NCI-H345 treated with DMSO at 0.1 percent for 48 hours (cell line): ENCODE measurements around the gene GFRA1.

ENCODE experiments used
- DNase-seq: peaks from one replicate; lab custom pipeline; 2025; ENCODE audit not compliant: unreplicated experiment; lab: John Stamatoyannopoulos, UW

The GFRA1 gene

DNA sequence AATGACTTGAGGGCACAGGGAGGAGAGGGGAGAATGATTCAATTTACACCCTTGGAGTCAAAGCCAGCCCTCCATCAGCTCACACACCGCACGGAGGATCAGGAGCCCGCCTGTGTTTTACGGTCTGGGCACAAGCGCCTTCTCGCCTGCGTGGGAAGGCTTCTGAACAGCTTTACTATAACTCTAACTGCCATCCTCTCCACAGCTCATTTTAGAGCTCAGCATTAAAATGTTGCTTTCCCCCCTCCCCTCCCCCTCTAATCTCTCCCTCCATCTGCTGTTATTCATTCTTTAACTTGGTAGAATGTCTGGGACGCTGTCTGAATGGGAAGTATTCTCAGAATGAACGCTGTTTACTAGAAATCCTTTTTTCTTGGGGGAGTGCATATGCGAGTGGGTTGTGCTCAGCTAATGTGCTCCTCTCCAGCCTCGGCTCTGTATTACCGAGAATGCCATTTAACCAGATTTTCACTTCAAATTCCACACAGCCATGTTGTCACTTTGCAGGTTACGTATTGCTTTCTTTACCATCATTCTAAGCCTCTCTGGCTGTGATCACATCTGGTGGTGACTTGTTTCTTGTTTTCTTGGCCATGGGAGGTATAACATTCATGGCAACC is 140.1 kb downstream of the GFRA1 start:
- no peak for DNase-seq

DNA sequence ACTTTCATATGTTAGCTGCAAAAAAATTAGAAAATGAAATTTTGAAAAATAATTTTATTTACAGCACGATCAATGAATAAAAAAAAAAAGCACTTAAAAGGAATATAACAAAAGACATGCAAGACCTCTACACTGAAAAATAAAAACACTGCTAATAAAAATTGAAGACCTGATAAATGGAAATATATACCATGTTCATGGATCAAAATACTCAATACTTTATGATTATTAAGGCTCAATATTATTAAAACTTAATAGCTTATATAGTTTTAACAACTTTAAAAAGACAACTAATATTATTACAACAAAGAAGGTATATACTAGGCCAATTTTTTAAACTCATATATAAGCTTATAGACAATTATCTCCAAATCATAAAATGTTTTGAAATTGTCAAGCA is 143.0 kb downstream of the GFRA1 start:
- DNase-seq: no peak

DNA sequence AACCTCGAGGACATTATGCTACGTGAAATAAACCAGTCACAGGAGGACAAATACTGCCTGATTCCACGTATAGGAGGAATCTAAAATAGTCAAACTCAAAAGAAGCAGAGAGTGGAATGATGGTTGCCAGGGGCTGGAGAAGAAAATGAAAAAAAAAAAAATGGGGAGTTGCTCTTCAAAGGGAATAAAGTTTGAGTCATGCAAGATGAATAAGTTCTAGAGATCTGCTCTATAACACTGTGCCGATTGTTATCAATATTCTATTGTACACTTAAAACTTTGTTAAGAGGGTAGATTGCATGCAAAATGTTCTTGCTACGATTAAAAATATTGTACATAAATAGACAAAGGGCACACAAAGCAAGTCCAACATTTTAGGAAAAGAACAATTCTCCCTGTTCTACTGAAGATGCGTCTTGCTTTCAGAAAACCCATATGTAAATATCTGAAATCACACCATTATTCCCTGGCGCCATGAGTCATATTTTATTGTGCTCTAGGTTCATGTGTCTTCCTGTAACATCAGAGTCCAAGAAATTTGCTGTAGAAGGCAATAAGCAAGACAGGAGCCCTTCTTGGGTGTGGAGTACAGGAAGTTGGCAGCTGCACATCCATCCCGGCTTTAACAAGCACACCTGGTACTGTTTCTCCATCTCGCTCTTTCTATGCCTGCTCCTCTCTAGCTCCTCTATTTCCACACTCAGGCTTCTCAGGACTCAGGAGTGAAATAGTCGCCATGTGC is 145.9 kb downstream of the GFRA1 start:
- no peak for DNase-seq

DNA sequence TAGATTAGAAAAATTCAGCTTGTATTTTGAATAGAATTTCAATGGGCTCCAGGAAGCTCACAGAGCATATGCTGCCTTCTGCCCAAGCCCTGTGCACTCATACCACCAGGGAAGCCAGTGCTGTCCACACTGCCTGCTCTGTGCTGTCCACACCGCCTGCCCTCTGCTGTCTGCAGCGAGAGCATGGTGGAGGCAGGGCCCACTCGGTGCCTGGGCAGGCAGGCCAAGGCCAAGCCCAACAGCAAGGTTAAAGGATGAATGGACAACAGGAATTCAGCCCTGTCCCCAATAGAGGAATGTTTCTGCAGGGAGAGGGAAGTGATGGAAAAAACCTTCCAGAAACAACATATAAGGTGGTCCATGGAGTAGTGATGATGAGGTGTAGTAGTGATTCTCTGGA is 146.8 kb downstream of the GFRA1 start:
- DNase-seq: no peak

DNA sequence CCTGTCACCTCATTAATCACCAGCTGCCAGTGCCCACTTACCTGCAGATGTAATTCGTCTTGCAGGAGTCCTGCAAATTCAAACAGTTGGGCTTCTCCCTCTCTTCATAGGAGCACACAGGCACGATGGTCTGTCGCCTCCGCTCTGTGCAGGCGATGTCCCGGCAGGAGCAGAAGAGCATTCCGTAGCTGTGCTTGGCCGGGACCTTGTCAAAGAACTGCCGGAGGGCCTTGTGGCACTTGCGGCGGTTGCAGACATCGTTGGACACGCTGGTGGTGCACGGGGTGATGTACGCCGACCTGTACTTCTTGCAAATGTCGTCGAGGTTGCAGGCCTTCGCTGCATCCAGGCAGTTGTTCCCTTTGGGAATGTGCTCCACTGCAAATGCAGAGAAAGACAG is 147.8 kb downstream of the GFRA1 start:
- DNase-seq: no peak

DNA sequence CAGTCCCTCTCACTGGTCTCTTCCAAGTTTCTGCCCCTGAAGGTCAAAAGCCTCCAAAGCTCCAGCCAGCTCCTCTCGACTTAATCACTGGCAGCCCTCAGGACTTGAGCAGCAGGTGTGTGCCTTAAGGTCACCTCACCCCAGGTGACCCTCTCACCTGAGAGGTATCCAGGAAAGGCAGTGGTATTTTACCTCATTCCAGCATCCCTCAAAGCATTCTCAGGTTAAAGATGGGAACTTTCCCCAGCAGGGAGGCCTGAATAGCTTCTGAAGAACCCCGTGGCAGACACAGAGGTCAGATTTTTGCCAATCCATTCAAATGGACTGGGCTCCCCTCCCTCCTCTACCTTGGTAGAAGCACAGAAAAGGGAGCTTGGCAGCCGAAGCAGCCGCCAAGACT is 148.2 kb downstream of the GFRA1 start:
- no peak for DNase-seq

DNA sequence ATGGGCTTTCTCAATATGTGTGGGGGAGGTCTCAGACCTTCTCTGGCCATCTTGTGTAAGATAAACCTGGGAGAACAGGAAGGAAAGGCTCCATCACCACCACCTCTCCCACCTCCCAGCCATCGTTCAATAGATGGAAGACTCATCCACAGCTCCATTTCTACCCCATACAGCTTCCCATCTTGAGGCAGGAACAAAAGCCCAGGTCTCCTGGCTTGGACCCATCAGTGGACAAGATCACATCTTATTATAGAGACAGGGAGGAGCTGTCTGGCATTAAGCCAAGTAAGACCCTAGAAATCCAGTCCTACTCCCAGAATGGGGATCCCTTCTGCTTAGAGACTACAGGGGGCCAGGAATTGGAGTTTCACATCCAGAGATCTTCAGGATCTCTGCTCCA is 150.3 kb downstream of the GFRA1 start:
- DNase-seq: no peak

DNA sequence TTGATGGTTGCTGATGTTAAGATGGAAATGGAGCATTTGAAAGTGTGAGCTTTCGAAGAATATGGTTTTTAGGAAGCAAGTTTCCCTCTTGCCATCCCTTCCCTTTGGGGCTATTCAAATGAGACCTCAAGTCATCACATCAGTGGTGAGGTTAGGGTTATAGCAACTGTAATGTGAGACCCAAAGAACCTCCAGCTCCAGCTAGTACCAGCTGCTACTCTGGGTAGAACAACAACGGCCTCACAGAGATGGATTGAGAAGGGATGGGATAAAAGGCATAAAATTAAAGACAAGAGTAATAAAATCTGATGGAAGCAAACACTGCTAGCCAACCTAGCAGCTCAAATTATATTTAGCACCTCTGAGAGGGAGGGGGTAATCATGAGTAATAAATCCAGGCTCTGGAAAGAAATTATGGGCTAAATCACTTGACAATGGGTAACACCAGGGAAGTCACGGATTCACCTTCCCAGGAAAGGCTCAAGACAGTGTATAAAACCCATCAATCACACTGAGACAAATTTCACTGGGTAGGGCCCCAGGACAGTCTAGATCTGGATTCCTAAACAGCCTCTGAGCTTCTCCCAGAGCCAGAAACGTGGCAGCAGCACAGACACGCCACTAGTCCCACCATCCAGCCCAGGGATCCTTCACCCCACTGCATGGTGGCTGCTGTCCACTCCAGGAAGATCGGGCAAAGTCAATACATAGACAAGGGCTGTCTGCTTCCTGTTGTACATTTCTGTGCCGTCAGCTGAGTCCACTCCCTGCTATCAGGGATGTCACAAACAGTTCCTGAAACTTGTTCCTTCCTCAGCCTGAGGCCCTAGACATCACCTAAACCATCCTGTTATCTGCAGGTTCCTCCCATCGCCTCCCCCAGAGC is 151.1 kb downstream of the GFRA1 start:
- DNase-seq: no peak

DNA sequence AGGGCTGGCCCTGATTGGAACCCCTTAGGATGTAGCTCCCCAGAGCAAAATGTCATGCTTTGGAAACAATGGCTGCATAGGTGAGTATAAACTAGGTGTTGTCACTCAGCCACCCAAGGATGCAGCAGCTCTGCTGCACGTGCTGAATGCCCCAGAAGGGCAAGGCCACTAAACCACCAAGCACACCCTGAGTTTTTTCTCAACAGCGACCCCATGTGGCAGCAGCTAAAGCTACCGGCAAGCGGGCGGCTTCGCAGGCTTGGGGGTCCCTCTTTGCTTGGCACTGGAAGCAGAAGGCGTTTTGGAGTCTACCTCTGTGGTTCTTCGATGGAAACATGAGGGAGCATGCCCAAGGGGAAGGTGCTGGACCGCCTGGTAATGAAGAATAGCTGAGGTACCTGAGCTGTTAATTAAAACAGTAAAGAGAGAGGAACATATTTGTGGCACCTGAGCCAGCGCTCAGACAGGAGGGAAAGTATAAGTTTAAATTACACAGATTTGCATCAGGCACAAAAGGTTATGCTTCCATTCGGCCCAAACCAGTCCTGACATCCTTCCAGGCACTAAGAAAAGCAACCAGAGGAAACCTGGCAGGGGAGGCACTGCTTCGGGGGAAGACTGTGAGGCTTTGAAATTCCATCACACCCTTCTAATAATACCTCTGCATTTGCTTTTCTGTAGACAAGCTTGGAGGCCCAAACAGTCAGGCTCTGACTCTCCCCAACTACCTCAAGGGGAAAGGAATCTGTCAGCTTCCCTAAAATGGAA is 152.1 kb downstream of the GFRA1 start:
- DNase-seq: no peak

DNA sequence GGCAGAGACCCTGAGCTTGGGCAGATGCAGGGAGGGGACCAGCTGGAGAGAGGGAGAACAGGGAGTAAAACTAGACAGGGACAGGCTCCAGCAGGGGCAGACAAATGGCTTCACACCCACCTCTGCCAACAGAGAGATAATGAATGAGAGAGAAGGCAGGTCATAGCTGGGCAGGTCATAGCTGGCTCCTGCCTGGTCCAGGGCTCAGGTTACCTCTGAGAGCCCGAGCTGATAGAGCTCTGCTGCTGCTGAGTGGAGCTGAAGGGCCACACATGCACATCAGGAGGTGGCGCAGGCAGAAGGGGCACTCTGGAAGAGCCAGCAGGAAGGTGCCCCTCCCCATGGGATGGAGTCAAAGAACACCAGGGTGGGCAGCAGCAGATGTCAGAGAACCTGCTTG is 154.2 kb downstream of the GFRA1 start:
- no peak for DNase-seq

DNA sequence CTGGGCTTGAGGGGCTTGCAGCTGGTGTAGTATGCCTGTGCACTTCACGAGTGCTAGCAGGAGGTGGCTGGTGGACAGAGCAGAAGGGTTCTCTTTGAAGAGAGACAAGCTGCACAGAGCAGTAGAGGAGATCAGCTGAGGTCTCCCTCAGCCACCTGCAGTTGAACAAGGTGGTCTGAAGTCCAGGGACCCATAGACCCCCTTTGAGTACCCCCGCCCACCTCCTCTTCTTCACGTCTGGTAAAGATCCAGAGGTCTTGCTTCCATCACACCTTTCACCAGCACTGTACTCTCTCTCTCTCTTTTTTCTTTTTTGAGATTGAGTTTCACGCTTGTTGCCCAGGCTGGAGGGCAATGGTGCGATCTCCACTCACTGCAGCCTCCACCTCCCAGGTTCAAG is 157.2 kb downstream of the GFRA1 start:
- DNase-seq: no peak

DNA sequence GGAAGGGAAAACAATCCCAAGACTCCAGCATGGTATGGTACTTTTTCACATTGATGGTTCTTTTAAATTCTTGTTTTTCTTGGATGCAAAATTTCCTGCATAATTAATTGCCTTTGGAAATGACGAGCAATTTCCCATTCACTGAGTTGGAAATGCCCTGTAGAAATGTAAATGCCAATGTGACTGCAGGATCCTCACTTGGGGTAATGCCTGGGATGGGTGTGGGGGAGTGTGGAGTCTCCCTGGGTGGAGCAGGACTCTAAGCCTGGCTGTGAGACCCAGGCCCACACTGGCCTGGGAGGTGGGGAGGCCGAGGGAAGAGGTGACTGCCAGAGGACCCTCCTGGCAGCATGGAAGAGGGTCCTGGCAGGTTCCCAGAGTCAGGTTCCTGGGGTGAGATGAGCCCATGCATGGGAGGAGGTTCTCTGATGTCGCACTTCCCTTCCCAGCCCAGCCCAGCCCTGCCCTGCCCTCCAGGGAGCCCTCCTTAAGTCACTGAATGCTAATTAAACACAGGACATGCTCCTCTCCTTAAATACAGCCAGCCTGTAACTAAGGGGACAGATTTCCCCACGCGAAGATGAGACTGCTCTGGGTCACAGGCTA is 157.9 kb downstream of the GFRA1 start:
- DNase-seq: no peak

DNA sequence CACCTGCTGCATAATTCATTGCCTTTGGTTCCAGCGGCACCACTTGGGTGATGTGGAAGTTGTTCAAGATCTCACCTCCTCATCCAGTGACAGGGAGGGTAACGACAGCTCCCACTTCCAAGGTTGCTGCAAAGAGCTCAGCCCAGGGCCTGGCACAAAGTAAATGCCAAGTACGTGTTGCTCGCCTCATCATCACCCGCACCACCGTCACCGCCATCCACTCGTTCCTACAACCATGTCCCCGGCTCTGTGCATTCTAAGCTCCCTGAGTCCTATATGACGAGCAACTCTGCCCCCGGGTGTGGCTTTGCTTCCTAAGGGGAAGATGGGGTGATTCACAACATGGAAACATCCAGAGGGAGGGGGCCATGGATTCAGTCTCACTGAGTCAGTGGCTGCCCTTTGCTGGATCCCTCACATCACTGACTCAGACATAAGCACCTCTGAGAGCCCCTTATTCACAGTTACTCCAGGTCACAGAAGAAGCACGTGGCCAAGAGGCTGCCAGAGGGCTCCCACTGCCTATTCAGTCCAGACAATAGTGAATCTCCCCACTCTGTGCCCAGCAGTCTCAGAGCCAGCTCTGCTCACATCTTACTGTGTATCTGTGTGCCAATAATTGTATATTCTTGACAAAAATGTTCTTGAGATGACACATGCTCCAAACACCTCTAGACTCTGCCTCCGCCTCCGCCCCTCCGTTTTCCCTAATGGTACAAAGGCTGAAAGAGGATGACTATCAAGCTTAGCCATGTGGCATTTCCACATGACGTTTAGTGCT is 159.1 kb downstream of the GFRA1 start:
- DNase-seq: no peak

DNA sequence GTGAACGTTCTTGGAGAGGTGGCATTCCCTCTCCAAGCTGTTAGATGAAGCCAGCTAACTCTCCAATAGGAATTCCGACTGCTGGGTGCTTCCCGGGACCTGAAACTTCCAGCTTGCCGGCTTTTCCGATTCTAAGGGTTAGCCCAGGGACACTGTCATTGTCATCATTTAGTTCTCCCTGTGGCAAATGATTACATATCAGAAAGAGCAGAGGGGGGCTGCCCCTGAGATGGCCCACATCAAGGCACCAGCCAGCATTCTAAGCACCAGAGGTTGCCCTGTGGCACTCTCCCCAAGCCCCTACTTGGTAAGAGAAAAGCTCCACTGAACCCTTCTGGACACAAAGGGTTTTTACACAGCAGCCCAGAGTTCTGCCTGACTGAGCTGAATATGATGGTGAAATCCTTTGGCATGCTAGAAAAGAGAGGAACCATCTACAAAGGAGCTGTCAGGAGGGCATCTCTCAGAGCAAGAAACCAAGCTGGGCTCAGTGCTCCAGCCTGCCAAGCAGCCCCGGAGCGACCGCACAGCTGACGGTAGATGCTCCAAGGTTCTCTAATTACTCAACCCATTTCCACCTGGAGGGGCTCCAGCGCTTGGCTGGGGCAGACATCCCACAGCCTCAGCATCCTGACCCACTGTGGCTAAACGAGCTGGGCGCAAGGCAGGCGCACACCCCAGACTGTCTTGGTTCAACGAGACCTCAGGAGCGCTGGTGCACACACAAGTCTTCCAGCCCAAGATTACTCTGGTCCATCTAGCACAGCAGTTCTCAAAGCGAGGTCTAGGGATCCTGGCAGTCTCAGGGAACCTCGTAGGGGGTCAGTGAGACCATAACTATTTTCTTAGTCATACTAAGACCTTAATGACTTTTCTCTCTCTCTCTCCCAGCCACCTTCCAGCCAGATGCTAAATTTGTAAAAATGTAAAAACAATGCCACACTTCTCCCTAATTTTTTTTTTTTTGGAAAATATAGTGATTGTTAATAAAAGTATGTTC is 160.5 kb downstream of the GFRA1 start:
- no peak for DNase-seq

DNA sequence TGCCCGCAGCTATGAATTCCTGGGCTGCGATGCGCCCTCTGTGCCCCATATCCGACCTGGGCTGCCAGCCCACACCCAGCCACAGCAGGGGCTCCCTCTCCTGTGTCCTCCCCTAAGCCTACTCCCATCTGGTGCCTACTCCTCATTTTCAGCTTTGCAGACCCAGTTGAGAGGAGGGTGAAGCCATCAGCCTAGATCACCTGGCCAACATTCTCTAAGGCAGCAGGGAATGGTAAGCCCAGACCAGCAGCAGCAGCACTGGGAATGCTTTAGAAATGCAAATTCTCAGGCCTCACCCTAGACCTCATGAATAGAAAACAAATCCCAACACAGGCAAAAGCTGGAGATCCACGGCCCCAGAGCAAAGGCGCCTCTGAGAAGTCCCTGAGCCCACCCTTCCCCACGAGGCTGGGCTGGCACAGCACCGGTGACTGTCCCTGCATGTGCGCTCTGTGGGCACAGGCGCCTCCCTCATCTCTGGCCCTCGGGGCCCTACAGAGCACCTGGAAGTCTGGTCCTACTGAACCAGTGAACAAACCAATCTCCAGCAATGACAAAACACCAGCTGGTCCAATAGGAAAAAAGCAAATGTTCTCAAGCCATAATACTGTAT is 161.4 kb downstream of the GFRA1 start:
- DNase-seq: no peak

DNA sequence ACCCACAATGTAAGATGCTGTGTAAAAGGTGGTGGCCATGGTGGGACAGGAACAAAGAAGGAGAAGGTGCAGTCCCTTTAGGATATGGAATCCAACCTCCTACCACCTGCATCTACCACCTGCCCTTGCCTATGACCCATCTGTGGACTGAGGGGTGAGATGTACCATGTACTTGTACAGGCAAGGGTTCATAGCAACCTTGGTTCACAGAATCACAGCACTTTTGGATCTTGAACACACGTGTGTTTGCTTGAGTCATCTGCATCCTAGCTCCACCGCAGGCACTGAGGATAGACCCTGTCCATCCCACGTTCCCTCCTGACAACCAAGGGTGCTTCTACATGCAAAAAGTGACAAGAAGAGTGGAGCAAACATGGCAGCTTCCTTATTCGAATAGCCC is 162.3 kb downstream of the GFRA1 start:
- DNase-seq: no peak

DNA sequence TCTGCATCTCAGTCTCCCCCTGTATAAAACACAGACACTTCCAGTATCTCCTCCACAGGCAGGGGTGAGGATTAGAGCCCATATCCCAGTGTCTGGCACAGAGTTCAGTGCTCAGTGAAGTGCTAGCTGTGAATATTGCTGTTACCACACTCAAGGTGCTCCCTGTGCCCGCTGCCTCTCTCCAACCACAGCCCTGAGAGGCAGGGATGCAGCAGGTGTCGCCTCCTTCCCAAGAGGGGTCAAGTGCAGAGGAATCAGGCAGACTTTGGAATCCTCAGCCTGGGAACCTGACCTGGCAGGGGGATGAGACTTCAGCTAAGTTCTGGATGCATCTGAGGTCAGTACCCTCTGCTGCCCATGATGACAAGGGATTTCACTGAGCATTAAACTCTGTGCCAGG is 163.1 kb downstream of the GFRA1 start:
- DNase-seq: no peak

DNA sequence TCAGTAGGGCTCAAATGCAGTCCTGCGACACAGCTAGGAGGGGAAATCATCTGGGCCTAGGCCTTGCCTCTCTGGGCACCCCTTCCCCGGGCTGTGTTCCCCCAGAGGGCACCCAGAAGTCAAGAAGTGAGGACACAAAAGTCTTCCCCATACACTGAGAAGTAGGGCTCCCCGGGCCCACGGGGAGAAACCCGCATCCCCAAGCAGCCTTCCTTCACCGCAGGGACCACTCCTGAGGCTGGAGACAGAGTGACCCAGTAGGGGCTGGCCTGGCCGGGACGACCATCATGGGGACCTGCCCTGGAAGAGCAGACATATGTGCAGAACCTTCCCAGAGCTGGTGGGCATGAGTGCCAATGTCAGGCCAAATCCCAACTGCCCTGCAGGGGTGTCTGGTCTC is 163.5 kb downstream of the GFRA1 start:
- no peak for DNase-seq
